ENCODE data around the gene RBX1.

DNA sequence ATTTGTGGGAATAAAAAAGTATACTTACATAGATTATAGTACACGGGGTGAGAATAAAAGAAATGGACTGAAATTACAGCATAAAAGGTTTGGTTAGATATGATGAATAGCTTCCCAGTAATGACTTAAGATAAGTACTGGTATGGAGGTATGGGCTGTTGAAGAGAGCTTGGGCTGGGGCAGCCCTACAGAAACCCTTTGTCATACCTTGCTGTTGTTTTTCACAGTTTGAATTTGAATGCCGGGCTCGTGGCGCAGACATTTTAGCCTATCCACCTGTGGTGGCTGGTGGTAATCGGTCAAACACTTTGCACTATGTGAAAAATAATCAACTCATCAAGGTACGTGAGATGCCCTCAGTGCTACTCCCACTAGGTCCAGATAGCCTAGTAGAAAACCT is 42.3 kb upstream of the RBX1 start:
- TF ChIP-seq, protein P1, sequence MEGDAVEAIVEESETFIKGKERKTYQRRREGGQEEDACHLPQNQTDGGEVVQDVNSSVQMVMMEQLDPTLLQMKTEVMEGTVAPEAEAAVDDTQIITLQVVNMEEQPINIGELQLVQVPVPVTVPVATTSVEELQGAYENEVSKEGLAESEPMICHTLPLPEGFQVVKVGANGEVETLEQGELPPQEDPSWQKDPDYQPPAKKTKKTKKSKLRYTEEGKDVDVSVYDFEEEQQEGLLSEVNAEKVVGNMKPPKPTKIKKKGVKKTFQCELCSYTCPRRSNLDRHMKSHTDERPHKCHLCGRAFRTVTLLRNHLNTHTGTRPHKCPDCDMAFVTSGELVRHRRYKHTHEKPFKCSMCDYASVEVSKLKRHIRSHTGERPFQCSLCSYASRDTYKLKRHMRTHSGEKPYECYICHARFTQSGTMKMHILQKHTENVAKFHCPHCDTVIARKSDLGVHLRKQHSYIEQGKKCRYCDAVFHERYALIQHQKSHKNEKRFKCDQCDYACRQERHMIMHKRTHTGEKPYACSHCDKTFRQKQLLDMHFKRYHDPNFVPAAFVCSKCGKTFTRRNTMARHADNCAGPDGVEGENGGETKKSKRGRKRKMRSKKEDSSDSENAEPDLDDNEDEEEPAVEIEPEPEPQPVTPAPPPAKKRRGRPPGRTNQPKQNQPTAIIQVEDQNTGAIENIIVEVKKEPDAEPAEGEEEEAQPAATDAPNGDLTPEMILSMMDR (IDR thresholded peaks at IDR 0.05; ENCODE audit: low read depth, low read length), result no peak
- no peak for TF ChIP-seq POLR2A (IDR thresholded peaks at IDR 0.05; ENCODE audit: extremely low read depth, insufficient read length)
- TF ChIP-seq, protein P2, sequence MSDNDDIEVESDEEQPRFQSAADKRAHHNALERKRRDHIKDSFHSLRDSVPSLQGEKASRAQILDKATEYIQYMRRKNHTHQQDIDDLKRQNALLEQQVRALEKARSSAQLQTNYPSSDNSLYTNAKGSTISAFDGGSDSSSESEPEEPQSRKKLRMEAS (IDR thresholded peaks at IDR 0.05; ENCODE audit: low read depth, low read length), result no peak

All from NB4 (cell line).